Right lobe of liver (tissue), 6 donors: ENCODE results near the gene TFF1. TPM values are rescaled to one million over a fixed set of nuclear protein-coding genes. Genes with fewer than 3 reads are reported as not detected.

ENCODE experiments used
- ATAC-seq, 4 donors: fragments of 200-7000 bp; cut with Tn5 transposase; one replicate each; pipeline ENCODE4 v1.9.1; 2020; ENCODE audit warnings: mild to moderate bottlenecking in 4 of 4, moderate library complexity in 4 of 4
- DNase-seq, 3 donors: peaks; one replicate each; pipeline ENCODE4 v3.0.0-alpha.2; 2020
- H3K27ac ChIP-seq, 3 donors: fragments of 200-600 bp; one replicate each; pipeline ENCODE4 v1.8.0; 2022
- H3K27me3 ChIP-seq, 2 donors: fragments of 200-600 bp; one replicate each; pipeline ENCODE4 v1.8.0; 2022
- H3K36me3 ChIP-seq, 4 donors: fragments of 200-600 bp; sonication (generic) in 1 of 4; one replicate each; pipeline versions ENCODE4 v1.5.1 to v1.8.0; 2017 to 2022; ENCODE audit warnings: control low read depth in 1 of 4
- H3K4me1 ChIP-seq, 4 donors: fragments of 200-600 bp; sonication (generic) in 1 of 4; one replicate each; pipeline versions ENCODE4 v1.5.1 to v1.8.0; 2017 to 2022; ENCODE audit warnings: control low read depth in 1 of 4
- H3K4me3 ChIP-seq, 3 donors: fragments of 200-600 bp; one replicate each; pipeline ENCODE4 v1.8.0; 2022
- H3K9me3 ChIP-seq, 4 donors: fragments of 200-600 bp; sonication (generic) in 1 of 4; one replicate each; pipeline versions ENCODE4 v1.5.1 to v1.8.0; 2017 to 2022; ENCODE audit warnings: control low read depth in 1 of 4
- POLR2A ChIP-seq: fragments of 450-650 bp; IDR thresholded peaks from one replicate; pipeline ENCODE4 v1.6.1; 2017; ENCODE audit warnings: antibody characterized with exemption, mild to moderate bottlenecking
- WGBS: methylation state at CpG from one replicate; pipeline ENCODE4 v1.1.6; 2018; ENCODE audit warnings: low coverage, low lambda C conversion rate; ENCODE audit not compliant: insufficient coverage; ENCODE audit errors: missing lambda C conversion rate; 5-methylcytosine and 5-hydroxymethylcytosine counted together
- intact Hi-C, 2 donors: fragments of 100-400 bp; cut with DNase I; formaldehyde crosslinking; loops; one replicate each; pipeline versions ENCODE4 v1.11.2 to v1.14.1; 2022
- total RNA-seq, 6 experiments: library from RNA; depleted of rRNA in 2 of 6; stranded (reverse); fragments of >200 nt in 2 of 6; fragmentation: NEBNext Ultra II Directional in 3 of 6; extraction: Animal tissue kit (Norgen Biotek cat#: 25700) in 3 of 6; gene quantifications; one replicate each; pipeline versions ENCODE4 v1.1.0 to v1.2.4, GENCODE V29; 2016 to 2023
- TF ChIP-seq, protein P1 (sequence below), 4 donors: fragments of 200-600 bp in 3 of 4; fragments of 450-650 bp in 1 of 4; IDR thresholded peaks; one replicate each; pipeline versions ENCODE4 v1.5.1 to v1.8.0; 2016 to 2022; ENCODE audit warnings: antibody characterized with exemption in 4 of 4, mild to moderate bottlenecking in 2 of 4
- donor health status: DM: no; HTN: yes; CAD: no.
- donor health status: DM: no; HTN: no; CAD: no.
- donor health status: DM: no; HTN: no; CAD: no.
- donor health status: DM: no; HTN: yes; CAD: no.
- donor health status: DM: no; HTN: yes; CAD: no.

The TFF1 gene
- total RNA-seq, 6 experiments from 2014 or later, result not detected

DNA sequence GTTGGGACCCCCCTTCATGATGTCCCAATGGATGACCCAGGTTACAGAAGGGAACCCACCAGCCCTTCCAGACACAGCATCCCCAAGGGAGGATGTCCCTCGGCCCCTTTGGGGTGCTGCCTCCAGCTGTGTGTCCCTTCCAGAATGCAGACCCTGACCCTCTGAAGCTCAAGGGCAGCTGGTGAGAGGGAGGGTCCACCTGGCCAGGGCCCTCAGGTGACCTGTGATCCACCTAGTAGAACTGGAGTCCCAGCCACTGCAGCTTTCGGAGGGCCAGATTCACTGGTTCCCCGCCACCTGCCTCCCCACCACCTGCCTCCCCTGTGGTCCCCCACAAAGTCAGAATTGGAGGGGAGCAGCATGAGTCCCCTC, 9.6 kb upstream of the TFF1 start:
- ATAC-seq, result no peak
- Histone ChIP-seq H3K27ac (no peak overlapping the region), H3K27me3 (no peaks in the 10 kb centered on the region), H3K4me1 (no peaks in the 10 kb centered on the region), H3K4me3 (no peak overlapping the region), H3K36me3 (no peaks in the 10 kb centered on the region), H3K9me3 (no peaks in the 10 kb centered on the region)
- DNase-seq, result no peak
- no peak for TF ChIP-seq POLR2A
- TF ChIP-seq, protein P1, sequence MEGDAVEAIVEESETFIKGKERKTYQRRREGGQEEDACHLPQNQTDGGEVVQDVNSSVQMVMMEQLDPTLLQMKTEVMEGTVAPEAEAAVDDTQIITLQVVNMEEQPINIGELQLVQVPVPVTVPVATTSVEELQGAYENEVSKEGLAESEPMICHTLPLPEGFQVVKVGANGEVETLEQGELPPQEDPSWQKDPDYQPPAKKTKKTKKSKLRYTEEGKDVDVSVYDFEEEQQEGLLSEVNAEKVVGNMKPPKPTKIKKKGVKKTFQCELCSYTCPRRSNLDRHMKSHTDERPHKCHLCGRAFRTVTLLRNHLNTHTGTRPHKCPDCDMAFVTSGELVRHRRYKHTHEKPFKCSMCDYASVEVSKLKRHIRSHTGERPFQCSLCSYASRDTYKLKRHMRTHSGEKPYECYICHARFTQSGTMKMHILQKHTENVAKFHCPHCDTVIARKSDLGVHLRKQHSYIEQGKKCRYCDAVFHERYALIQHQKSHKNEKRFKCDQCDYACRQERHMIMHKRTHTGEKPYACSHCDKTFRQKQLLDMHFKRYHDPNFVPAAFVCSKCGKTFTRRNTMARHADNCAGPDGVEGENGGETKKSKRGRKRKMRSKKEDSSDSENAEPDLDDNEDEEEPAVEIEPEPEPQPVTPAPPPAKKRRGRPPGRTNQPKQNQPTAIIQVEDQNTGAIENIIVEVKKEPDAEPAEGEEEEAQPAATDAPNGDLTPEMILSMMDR (IDR thresholded peaks at IDR 0.05), result no peak
- intact Hi-C loops, result no loop called here
- no CpG with 5 or more reads among the region's 3 CpGs for WGBS

DNA sequence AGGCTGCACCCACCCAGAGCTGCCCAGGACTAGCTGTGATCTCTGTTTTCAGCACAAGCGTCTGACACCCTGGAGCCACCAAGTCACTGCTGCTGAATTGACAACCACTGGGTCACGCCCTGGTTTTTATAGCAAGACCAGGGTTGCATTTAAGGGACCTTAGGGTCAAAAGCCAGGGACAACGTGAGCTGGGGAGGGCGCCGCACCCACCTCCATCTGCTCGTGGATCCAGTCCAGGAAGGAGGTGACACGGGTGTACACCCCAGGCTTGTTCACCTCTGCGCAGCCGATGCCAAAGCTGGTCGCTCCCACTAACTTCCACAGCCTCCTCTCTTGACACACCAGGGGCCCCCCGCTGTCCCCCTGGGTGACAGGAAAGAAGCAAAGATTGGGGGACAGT, 9.2 kb upstream of the TFF1 start:
- intact Hi-C loops, result no loop called here
- no peak for TF ChIP-seq POLR2A
- TF ChIP-seq, protein P1 (IDR thresholded peaks at IDR 0.05), result no peak
- 23% methylated on average over 3 of the region's 11 CpGs for WGBS
- no peaks in the 10 kb centered on the region for H3K36me3 ChIP-seq
- no peaks in the 10 kb centered on the region for H3K9me3 ChIP-seq
- no peaks in the 10 kb centered on the region for H3K4me1 ChIP-seq
- no peaks in the 10 kb centered on the region for H3K27me3 ChIP-seq
- DNase-seq (peak in 1 of 3 donors; percentile 31), ATAC-seq (no peak)
- H3K27ac ChIP-seq, result no peak overlapping the region
- no peak overlapping the region for H3K4me3 ChIP-seq

DNA sequence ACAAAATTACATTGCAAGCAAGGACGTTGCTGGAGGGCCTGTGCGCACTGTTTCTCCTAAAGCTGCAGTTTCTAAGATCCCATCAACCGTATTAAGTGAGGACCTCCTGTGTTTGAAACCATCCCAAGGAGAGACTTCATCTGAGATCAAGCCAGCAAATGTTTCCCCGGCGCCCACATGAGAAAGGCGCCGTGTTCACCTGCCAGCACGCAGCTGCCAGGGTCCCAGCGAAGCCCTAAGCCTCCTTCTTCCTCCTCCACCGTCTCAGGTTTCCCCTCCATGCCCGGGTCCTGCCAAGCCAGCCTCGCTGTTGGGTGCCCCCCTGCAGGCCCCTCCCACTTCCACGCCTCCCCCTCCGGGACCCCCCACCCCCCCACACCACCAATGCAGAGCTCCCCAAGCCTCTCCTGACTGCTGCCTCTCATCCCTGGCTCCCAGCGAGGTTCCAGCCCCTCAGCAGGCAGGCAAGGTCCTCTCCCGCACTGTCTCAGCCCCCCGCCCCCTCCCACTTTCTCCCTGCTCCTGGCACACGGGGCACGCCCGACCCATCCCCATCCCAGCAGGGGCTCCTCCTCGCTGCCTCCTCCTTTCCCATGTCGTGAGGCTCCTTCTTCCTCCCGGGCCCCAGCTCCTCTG, 8.6 kb upstream of the TFF1 start:
- H3K27ac ChIP-seq, result no peak overlapping the region
- WGBS, result 36% methylated on average over 20 of the region's 23 CpGs
- TF ChIP-seq, protein P1 (IDR thresholded peaks at IDR 0.05), result no peak
- no peak for TF ChIP-seq POLR2A
- H3K9me3 ChIP-seq, result no peaks in the 10 kb centered on the region
- ATAC-seq (no peak), DNase-seq (peak in 1 of 3 donors; percentile 39)
- no peaks in the 10 kb centered on the region for H3K4me1 ChIP-seq
- no peaks in the 10 kb centered on the region for H3K36me3 ChIP-seq
- H3K27me3 ChIP-seq, result no peaks in the 10 kb centered on the region
- no peak overlapping the region for H3K4me3 ChIP-seq
- intact Hi-C loops, result no loop called here

DNA sequence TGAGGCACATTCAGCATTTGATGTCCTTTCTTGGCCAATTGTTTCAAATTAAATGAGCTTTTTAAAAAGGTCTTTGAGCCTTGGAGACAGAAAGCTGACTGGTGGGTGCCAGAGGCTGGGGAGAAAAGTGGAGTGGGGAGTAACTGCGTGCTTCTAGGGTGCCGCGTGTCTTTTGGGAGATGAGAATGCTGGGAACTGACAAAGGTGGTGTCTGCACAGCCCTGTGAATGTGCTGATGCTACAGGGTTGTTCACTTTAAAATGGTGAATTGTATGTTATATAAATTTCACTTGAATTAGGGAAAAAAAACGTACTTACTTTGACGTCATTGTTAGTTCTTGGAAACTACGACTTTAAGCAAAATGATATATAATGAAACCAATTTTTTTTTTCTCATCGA, 8.1 kb upstream of the TFF1 start:
- no peak overlapping the region for H3K27ac ChIP-seq
- intact Hi-C loops, result no loop called here
- TF ChIP-seq, protein P1 (IDR thresholded peaks at IDR 0.05), result no peak
- no peak for TF ChIP-seq POLR2A
- no peaks in the 10 kb centered on the region for H3K4me1 ChIP-seq
- ATAC-seq, result no peak
- no peak overlapping the region for H3K4me3 ChIP-seq
- no peak for DNase-seq
- H3K9me3 ChIP-seq, result no peaks in the 10 kb centered on the region
- H3K27me3 ChIP-seq, result no peaks in the 10 kb centered on the region
- H3K36me3 ChIP-seq, result no peaks in the 10 kb centered on the region
- WGBS, result 79% methylated on average over 7 of the region's 7 CpGs
